GM23248 (cell line): ENCODE data around the gene ARMC7.

Source experiments
- EZH2 ChIP-seq: fragments of 200-600 bp; sonication (generic); IDR thresholded peaks from 2 replicates; pipeline ENCODE4 v1.6.1; 2018; ENCODE audit warnings: antibody characterized with exemption, mild to moderate bottlenecking; ENCODE audit not compliant: insufficient read depth, poor library complexity, severe bottlenecking
- EZH2phosphoT487 ChIP-seq: fragments of 200-600 bp; sonication (generic); IDR thresholded peaks from 2 replicates; pipeline ENCODE4 v1.6.1; 2018; ENCODE audit warnings: antibody characterized with exemption, moderate library complexity, mild to moderate bottlenecking, low read depth; ENCODE audit not compliant: insufficient read depth

- TF ChIP-seq EZH2 = no peak
- no peak for TF ChIP-seq EZH2phosphoT487
Measured at GRCh38 chr17:75064460-75064859, 45.3 kb upstream of the ARMC7 start.
